ENCODE data around the gene ZBED5. TPM values are rescaled to one million over a fixed set of nuclear protein-coding genes. Genes with fewer than 3 reads are reported as not detected.
"Not testable (repeated sequence)": the region's sequence is repeated elsewhere in the genome, so short reads cannot be mapped to it uniquely, and the experiment has no call there.

The ZBED5 gene
- total RNA-seq, 4 donors from 2014 or later, result 42.9 to 58.6 (median 52.4) TPM

- Histone ChIP-seq H3K4me3 (replicated peaks in 1 of 3) (no peak overlapping the region), H3K27ac (no peak overlapping the region), H3K4me1 (peaks cover 7 to 10% of the 10 kb centered on the region in 2 donors), H3K9me3 (no peaks in the 10 kb centered on the region), H3K36me3 (no peaks in the 10 kb centered on the region), H3K27me3 (no peaks in the 10 kb centered on the region)
- no peak for TF ChIP-seq CTCF (IDR thresholded peaks at IDR 0.05)
- intact Hi-C loops (cut with DNase I), result no loop called here
- no peak for DNase-seq
Measured at GRCh38 chr11:10844356-10844755, 13.5 kb downstream of the ZBED5 start.

- intact Hi-C loops (cut with DNase I), result no loop called here
- Histone ChIP-seq H3K27me3 (no peaks in the 10 kb centered on the region), H3K4me1 (peaks cover 0 to 7% of the 10 kb centered on the region in 2 donors), H3K36me3 (no peaks in the 10 kb centered on the region), H3K27ac (no peak overlapping the region), H3K4me3 (replicated peaks in 1 of 3) (no peak overlapping the region), H3K9me3 (no peaks in the 10 kb centered on the region)
- DNase-seq, result no peak
- WGBS, 2 donors, result 76 to 82% methylated on average over 3 of the region's 3 CpGs
- no peak for TF ChIP-seq CTCF (IDR thresholded peaks at IDR 0.05)
- no peak for TF ChIP-seq POLR2A (IDR thresholded peaks at IDR 0.05)
Measured at GRCh38 chr11:10838881-10839280, 19.0 kb downstream of the ZBED5 start.

GRCh38 chr11:10838083-10838482, 19.8 kb downstream of the ZBED5 start:
- H3K4me1 ChIP-seq, result peaks cover 0 to 7% of the 10 kb centered on the region in 2 donors
- DNase-seq, result no peak
- intact Hi-C loops (cut with DNase I), result no loop called here

GRCh38 chr11:10836884-10837283, 21.0 kb downstream of the ZBED5 start:
- intact Hi-C loops (cut with DNase I); H3K4me3 ChIP-seq (replicated peaks in 1 of 3); H3K27me3 ChIP-seq; H3K9me3 ChIP-seq; H3K27ac ChIP-seq; H3K36me3 ChIP-seq; H3K4me1 ChIP-seq; DNase-seq: not testable (repeated sequence)
- WGBS, 2 donors, result 94 to 97% methylated on average over 4 of the region's 4 CpGs

More at GRCh38 chr11:10838083-10838482, 19.8 kb downstream of the ZBED5 start:
- H3K36me3 ChIP-seq, result no peaks in the 10 kb centered on the region
- H3K27ac ChIP-seq, result no peak overlapping the region
- TF ChIP-seq POLR2A (IDR thresholded peaks at IDR 0.05) (no peak), CTCF (IDR thresholded peaks at IDR 0.05) (no peak)
- no peak overlapping the region for H3K4me3 ChIP-seq (replicated peaks in 1 of 3)
- no peaks in the 10 kb centered on the region for H3K27me3 ChIP-seq
- H3K9me3 ChIP-seq, result no peaks in the 10 kb centered on the region

- Histone ChIP-seq H3K27me3 (no peaks in the 10 kb centered on the region), H3K9me3 (no peaks in the 10 kb centered on the region), H3K36me3 (no peaks in the 10 kb centered on the region), H3K27ac (no peak overlapping the region), H3K4me1 (no peaks in the 10 kb centered on the region), H3K4me3 (replicated peaks in 1 of 3) (no peak overlapping the region)
- no peak for DNase-seq
- no peak for TF ChIP-seq POLR2A (IDR thresholded peaks at IDR 0.05)
- TF ChIP-seq CTCF (IDR thresholded peaks at IDR 0.05), result no peak
- intact Hi-C loops (cut with DNase I), result no loop called here
- 95 to 96% methylated on average over 4 of the region's 4 CpGs for WGBS, 2 donors
Measured at GRCh38 chr11:10829139-10829538, 28.7 kb downstream of the ZBED5 start.

GRCh38 chr11:10828402-10828801, 29.5 kb downstream of the ZBED5 start:
- intact Hi-C loops (cut with DNase I), result no loop called here
- no peaks in the 10 kb centered on the region for H3K36me3 ChIP-seq
- no peak for TF ChIP-seq POLR2A (IDR thresholded peaks at IDR 0.05)
- TF ChIP-seq CTCF (IDR thresholded peaks at IDR 0.05), result no peak
- WGBS, 2 donors, result 93 to 100% methylated on average over 2 of the region's 2 CpGs
- no peaks in the 10 kb centered on the region for H3K27me3 ChIP-seq
- H3K4me1 ChIP-seq, result peaks cover under 1 to 5% of the 10 kb centered on the region in 2 donors
- H3K9me3 ChIP-seq, result no peaks in the 10 kb centered on the region
- no peak overlapping the region for H3K4me3 ChIP-seq (replicated peaks in 1 of 3)
- no peak for DNase-seq
- H3K27ac ChIP-seq, result no peak overlapping the region
